HG03095 (cell line): ENCODE data around the gene PPP2R1B.
"Not testable (repeated sequence)": the region's sequence is repeated elsewhere in the genome, so short reads cannot be mapped to it uniquely, and the experiment has no call there.

Source experiments
- ATAC-seq: cut with Tn5 transposase; IDR thresholded peaks from one replicate; pipeline ENCODE4 v1.9.1; 2021; ENCODE audit warnings: moderate library complexity; ENCODE audit not compliant: unreplicated experiment

The PPP2R1B gene

DNA sequence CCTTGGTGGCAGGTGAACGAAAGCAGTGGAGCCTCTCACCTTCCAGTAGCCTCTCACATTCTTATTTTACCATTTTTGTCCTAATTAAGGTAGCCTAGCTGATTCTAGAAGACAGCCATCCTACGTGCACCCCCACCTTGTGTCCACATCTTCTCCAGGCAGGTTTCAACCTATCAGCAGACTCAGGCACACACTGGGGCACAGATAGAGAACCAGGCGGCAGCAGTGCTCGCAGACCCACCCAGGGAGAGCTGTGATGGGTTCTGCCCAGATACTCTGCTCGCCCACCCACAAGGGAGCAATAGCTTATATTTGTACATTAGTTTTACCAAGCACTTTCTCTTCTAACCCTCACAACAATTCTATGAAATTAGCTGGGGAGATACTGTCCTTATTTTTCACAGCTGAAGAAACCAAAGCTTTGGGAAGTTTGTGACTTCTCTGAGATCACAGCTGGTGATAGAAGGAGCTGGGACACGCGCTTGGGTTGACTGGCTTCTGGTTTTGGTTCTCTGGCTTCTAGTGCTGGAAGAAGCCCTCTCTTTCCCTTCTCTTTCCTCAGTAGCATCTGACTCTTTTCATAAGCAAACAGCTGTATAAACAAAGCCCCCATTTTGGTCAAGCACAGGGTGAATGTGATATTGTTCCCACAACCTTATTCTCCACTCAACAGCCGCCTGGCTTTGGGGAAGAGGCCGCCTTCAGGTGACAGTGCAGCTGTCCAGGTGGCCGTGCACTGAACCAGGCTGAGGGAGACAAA is 36.9 kb downstream of the PPP2R1B start:
- no peak for ATAC-seq

- no peak for ATAC-seq
These were observed 38.8 kb downstream of the PPP2R1B start for GRCh38 chr11:111727431-111727830.

DNA sequence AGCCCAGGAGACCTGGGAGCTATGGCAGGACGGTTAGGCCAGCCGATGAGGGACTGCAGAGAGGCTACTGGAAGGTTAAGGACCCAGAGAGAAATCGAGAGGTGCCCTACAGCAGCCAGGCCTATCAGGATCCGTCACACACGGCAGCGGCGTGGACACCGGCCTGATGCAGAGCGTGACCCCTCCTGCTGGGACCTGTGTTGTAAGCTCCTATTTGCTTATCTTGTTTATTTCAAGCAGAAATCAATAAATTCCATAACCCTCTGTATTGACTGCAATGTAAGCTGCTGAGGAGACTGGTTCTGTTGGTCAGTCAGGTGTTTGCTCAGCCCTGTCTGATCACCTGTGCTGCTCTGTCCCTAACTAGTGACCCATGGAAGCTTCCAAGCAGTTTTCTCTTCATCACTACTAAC is 39.9 kb downstream of the PPP2R1B start:
- ATAC-seq, result no peak

- no peak for ATAC-seq
These were observed 40.6 kb downstream of the PPP2R1B start for GRCh38 chr11:111725621-111726020.

GRCh38 chr11:111724615-111725129 is 41.5 kb downstream of the PPP2R1B start:
- no peak for ATAC-seq

- no peak for ATAC-seq
These were observed 42.6 kb downstream of the PPP2R1B start for GRCh38 chr11:111723595-111723994.

GRCh38 chr11:111722501-111722900 is 43.7 kb downstream of the PPP2R1B start:
- ATAC-seq, result no peak

- no peak for ATAC-seq
These were observed 45.2 kb downstream of the PPP2R1B start for GRCh38 chr11:111720801-111721494.

GRCh38 chr11:111719379-111719778 is 46.8 kb downstream of the PPP2R1B start:
- ATAC-seq, result no peak

GRCh38 chr11:111718859-111719258 is 47.3 kb downstream of the PPP2R1B start:
- no peak for ATAC-seq

DNA sequence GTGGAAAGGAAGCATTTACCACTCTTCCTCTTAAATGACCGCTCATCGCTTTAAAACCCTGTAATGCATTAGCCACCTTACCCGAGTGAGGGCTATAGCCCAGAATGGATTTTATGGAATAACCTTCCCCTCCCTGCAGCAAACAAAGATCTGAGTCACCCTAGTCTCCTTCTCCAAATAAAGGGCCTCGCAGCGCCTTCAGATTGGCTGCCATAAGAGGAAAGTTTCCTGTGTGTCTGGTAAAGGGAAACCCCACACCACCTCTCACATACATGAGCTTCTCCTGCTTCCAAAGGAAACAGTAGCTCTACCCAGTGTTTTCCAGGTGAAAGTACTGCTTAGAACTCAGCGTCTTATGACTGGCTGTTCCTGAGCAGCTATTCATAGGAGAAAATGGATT is 47.8 kb downstream of the PPP2R1B start:
- no peak for ATAC-seq

- ATAC-seq, result not testable (repeated sequence)
These were observed 48.5 kb downstream of the PPP2R1B start for GRCh38 chr11:111717660-111718059.

DNA sequence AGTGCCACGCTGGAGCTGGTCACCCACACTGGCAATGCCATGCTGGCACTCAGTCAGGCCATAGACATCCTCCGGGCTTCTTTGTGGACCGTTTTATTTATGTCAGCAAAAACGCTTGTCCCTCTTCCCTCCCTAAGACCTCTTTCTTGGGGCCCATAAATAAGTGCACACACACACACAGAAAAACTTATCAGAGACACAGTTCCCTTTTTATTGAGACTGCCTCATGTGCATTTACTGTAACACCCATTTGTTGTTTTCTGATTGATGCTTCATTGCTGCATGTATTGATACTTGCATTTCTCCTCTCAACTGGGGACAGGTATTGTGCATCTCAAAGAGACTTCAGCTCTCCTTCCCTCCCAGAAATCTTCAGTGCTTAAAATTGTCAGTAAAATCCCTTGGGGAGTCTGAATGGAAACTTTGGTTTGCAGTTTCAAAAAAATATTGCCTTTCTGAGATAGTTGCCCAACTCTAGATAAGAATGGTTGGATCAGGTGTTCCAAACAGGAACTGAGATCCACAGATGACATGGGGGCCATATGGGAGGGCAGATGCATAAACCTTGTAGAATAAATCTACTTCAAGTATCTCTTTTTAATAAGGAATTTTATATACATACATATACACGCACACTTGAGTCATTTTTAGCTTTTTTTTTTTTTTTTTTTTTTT is 50.9 kb downstream of the PPP2R1B start:
- ATAC-seq, result no peak

DNA sequence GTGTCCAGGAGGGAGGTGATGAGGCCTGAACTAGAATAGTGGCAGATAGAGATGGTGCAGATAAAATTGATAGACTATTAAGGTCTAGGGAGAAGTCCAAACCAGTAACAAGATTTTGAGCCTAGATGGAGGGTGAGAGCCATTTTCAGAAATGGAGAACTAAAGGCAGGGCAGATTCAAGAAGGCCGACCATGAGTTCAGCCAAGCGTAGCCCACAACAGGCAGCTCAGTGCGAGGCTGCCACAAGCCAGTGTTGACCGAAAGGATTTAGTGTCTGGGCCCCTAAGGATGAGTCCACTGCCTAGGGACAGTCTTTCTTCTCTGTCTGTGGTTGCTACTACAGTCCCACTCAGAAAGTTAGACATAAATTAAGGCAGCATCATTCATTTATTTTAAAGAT is 51.7 kb downstream of the PPP2R1B start:
- ATAC-seq, result peak; percentile 59

DNA sequence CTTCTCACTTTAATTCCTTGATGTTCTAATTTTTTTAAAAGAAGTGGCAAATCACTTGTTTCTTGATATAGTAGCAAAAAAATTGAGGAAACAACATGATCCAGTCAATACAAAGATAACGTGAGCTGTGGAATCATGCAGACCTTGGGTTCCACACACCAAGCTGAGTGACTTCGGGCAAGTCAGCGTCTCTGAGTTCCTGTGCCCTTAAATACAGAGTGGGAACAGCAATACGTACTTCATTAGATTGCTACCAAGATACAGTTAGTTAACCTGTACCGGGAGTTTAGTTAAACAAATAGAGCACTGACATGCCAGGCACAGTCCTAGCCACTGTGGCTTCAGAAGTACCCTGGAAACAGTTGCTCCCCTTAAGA is 58.5 kb downstream of the PPP2R1B start:
- ATAC-seq, result no peak

- ATAC-seq, result no peak
These were observed 59.0 kb downstream of the PPP2R1B start for GRCh38 chr11:111707039-111707690.

DNA sequence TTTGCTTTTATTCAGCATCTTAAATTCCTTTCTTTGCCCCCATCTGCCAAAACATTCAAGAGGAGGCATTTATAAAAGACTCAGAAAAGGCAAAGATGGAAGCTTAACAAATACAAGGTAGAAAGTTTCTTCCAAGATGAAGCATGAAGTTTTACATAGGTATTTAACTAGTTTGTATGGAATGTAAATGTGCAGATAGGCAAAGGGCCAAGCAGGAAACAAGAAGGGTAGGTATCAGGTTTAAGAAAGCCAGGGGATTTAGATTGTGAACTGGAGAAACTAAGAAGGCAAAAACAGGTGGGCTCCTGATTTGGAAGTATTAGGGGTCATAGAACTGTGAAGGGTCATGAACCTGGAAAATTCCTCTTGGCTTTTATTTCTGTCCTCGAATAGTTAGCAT is 62.6 kb downstream of the PPP2R1B start:
- no peak for ATAC-seq

GRCh38 chr11:111702623-111703022 is 63.6 kb downstream of the PPP2R1B start:
- no peak for ATAC-seq

GRCh38 chr11:111700162-111700561 is 66.0 kb downstream of the PPP2R1B start:
- ATAC-seq, result no peak

- ATAC-seq, result no peak
These were observed 66.5 kb downstream of the PPP2R1B start for GRCh38 chr11:111699579-111700156.
